Left lung (tissue), 10 donors: ENCODE measurements around the gene PRKCQ. TPM values are rescaled to one million over a fixed set of nuclear protein-coding genes. Genes with fewer than 3 reads are reported as not detected.
A peak's percentile ranks its signal among the peaks of the same experiment; 100 is the strongest.

Experiments
- ATAC-seq: fragments of 200-7000 bp; cut with Tn5 transposase; one replicate; pipeline ENCODE4 v1.9.1; 2020; ENCODE audit warnings: moderate library complexity
- DNase-seq, 4 donors: peaks; one replicate each; pipeline ENCODE4 v3.0.0-alpha.2; 2013 to 2020
- H3K27ac ChIP-seq, 2 donors: fragments of 200-600 bp; sonication (generic) in 1 of 2; one replicate each; pipeline versions ENCODE4 v1.5.0 to v1.8.0; 2020 to 2021
- H3K27me3 ChIP-seq, 2 donors: fragments of 200-600 bp; sonication (generic) in 1 of 2; one replicate each; pipeline versions ENCODE4 v1.5.0 to v1.8.0; 2020 to 2021
- H3K36me3 ChIP-seq, 2 donors: fragments of 200-600 bp; sonication (generic) in 1 of 2; one replicate each; pipeline versions ENCODE4 v1.5.0 to v1.8.0; 2020 to 2021
- H3K4me1 ChIP-seq, 2 donors: fragments of 200-600 bp; one replicate each; pipeline ENCODE4 v1.8.0; 2021
- H3K4me3 ChIP-seq, 2 donors: fragments of 200-600 bp; sonication (generic) in 1 of 2; one replicate each; pipeline versions ENCODE4 v1.5.0 to v1.8.0; 2020 to 2021; ENCODE audit warnings: mild to moderate bottlenecking in 1 of 2
- H3K9me3 ChIP-seq, 2 donors: fragments of 200-600 bp; sonication (generic) in 1 of 2; one replicate each; pipeline versions ENCODE4 v1.5.0 to v1.8.0; 2020 to 2021
- CTCF ChIP-seq, 2 donors: fragments of 200-600 bp; sonication (generic) in 1 of 2; IDR thresholded peaks; one replicate each; pipeline versions ENCODE4 v1.5.0 to v1.8.0; 2021; ENCODE audit warnings: antibody characterized with exemption in 2 of 2
- intact Hi-C, 2 donors: fragments of 100-400 bp; cut with DNase I; formaldehyde crosslinking; loops; one replicate each; pipeline versions ENCODE4 v1.11.2 to v1.14.2; 2022
- polyA plus RNA-seq, 6 donors: library from polyadenylated mRNA; unstranded; fragments of 120-200 nt; gene quantifications; one replicate each; pipeline ENCODE4 v1.2.1, GENCODE V29; 2013; ENCODE audit not compliant: insufficient read length in 6 of 6
- total RNA-seq, 2 donors: library from RNA; stranded (reverse); fragmentation: NEBNext Ultra II Directional; extraction: Animal tissue kit (Norgen Biotek cat#: 25700); gene quantifications; one replicate each; pipeline ENCODE4 v1.2.1, GENCODE V29; 2021
- donor health status: DM: no; HTN: yes; CAD: no.
- donor health status: DM: no; HTN: no; CAD: no.

Gene PRKCQ
- total and polyA plus RNA-seq, 8 donors, result 5.5 to 7.3 (median 6.4) TPM

GRCh38 chr10:6570893-6571292, 9.2 kb downstream of the PRKCQ start:
- TF ChIP-seq CTCF (IDR thresholded peaks at IDR 0.05), result no peak
- DNase-seq (no peak), ATAC-seq (no peak)
- H3K27me3 ChIP-seq, result no peaks in the 10 kb centered on the region
- peaks cover 0 to 12% of the 10 kb centered on the region in 2 donors for H3K4me1 ChIP-seq
- no peak overlapping the region for H3K4me3 ChIP-seq
- no peak overlapping the region for H3K27ac ChIP-seq
- no peaks in the 10 kb centered on the region for H3K36me3 ChIP-seq
- intact Hi-C loops, result no loop called here
- no peaks in the 10 kb centered on the region for H3K9me3 ChIP-seq

- intact Hi-C loops, result no loop called here
Observed at GRCh38 chr10:6569259-6569658, 10.8 kb downstream of the PRKCQ start.

GRCh38 chr10:6567884-6568283, 12.2 kb downstream of the PRKCQ start:
- intact Hi-C loops, result no loop called here
- Histone ChIP-seq H3K4me1 (peaks cover 0 to 34% of the 10 kb centered on the region in 2 donors), H3K27ac (no peak overlapping the region), H3K9me3 (no peaks in the 10 kb centered on the region), H3K27me3 (no peaks in the 10 kb centered on the region), H3K4me3 (no peak overlapping the region), H3K36me3 (no peaks in the 10 kb centered on the region)
- no peak for ATAC-seq
- no peak for DNase-seq
- TF ChIP-seq CTCF (IDR thresholded peaks at IDR 0.05), result no peak

More at GRCh38 chr10:6569259-6569658, 10.8 kb downstream of the PRKCQ start:
- Histone ChIP-seq H3K9me3 (no peaks in the 10 kb centered on the region), H3K4me1 (peaks cover 0 to 21% of the 10 kb centered on the region in 2 donors), H3K4me3 (no peak overlapping the region), H3K36me3 (no peaks in the 10 kb centered on the region), H3K27me3 (no peaks in the 10 kb centered on the region), H3K27ac (no peak overlapping the region)
- DNase-seq, result no peak
- no peak for ATAC-seq
- TF ChIP-seq CTCF (IDR thresholded peaks at IDR 0.05), result no peak

GRCh38 chr10:6567203-6567703, 12.8 kb downstream of the PRKCQ start:
- no peaks in the 10 kb centered on the region for H3K27me3 ChIP-seq
- peaks cover 0 to 40% of the 10 kb centered on the region in 2 donors for H3K4me1 ChIP-seq
- intact Hi-C loops, result no loop called here

GRCh38 chr10:6565588-6565987, 14.5 kb downstream of the PRKCQ start:
- peak in 1 of 4 donors; percentile 16 for DNase-seq
- ATAC-seq, result peak; percentile 64
- Histone ChIP-seq H3K27ac (peak overlapping the region; percentile 10 to 34), H3K36me3 (no peaks in the 10 kb centered on the region), H3K9me3 (no peaks in the 10 kb centered on the region), H3K27me3 (no peaks in the 10 kb centered on the region), H3K4me3 (no peak overlapping the region), H3K4me1 (peaks cover 0 to 47% of the 10 kb centered on the region in 2 donors)
- intact Hi-C loops, result no loop called here
- TF ChIP-seq CTCF (IDR thresholded peaks at IDR 0.05), result no peak

More at GRCh38 chr10:6567203-6567703, 12.8 kb downstream of the PRKCQ start:
- DNase-seq (no peak), ATAC-seq (no peak)
- H3K36me3 ChIP-seq, result no peaks in the 10 kb centered on the region
- no peak overlapping the region for H3K4me3 ChIP-seq
- no peak overlapping the region for H3K27ac ChIP-seq
- TF ChIP-seq CTCF (IDR thresholded peaks at IDR 0.05), result no peak
- no peaks in the 10 kb centered on the region for H3K9me3 ChIP-seq
